Stimulated activated CD8-positive, alpha-beta memory T cell treated with anti-CD3 and anti-CD28 coated beads, Interleukin-2, amount 100 ng/mL, for 48 hours (primary cell): Measurements from ENCODE around the gene TNS3.
"Not testable (repeated sequence)": the region's sequence is repeated elsewhere in the genome, so short reads cannot be mapped to it uniquely, and the experiment has no call there.

Experiments used
- DNase-seq, 2 donors: peaks; one replicate each; pipeline ENCODE4 v3.0.0-alpha.2; 2020; ENCODE audit warnings: low read depth in 2 of 2

The TNS3 gene

GRCh38 chr7:47453093-47454061, 128.5 kb downstream of the TNS3 start:
- DNase-seq: no peak

- no peak for DNase-seq
Measured at GRCh38 chr7:47452715-47453092, 129.2 kb downstream of the TNS3 start.

GRCh38 chr7:47452295-47452694, 129.6 kb downstream of the TNS3 start:
- no peak for DNase-seq

GRCh38 chr7:47451851-47452205, 130.1 kb downstream of the TNS3 start:
- DNase-seq: no peak

GRCh38 chr7:47449810-47450590, 131.9 kb downstream of the TNS3 start:
- no peak for DNase-seq

GRCh38 chr7:47448971-47449370, 132.9 kb downstream of the TNS3 start:
- no peak for DNase-seq

- DNase-seq: no peak
Measured at GRCh38 chr7:47447621-47448349, 134.1 kb downstream of the TNS3 start.

GRCh38 chr7:47446871-47447466, 134.9 kb downstream of the TNS3 start:
- no peak for DNase-seq

GRCh38 chr7:47444376-47445098, 137.4 kb downstream of the TNS3 start:
- DNase-seq: no peak

GRCh38 chr7:47443049-47443448, 138.9 kb downstream of the TNS3 start:
- DNase-seq: no peak

GRCh38 chr7:47442605-47442865, 139.4 kb downstream of the TNS3 start:
- DNase-seq: no peak

GRCh38 chr7:47441796-47442604, 139.9 kb downstream of the TNS3 start:
- DNase-seq: no peak

GRCh38 chr7:47441048-47441447, 140.9 kb downstream of the TNS3 start:
- DNase-seq: not testable (repeated sequence)

- no peak for DNase-seq
Measured at GRCh38 chr7:47440320-47440719, 141.6 kb downstream of the TNS3 start.

- DNase-seq: no peak
Measured at GRCh38 chr7:47439181-47439667, 142.7 kb downstream of the TNS3 start.

GRCh38 chr7:47438411-47439029, 143.4 kb downstream of the TNS3 start:
- no peak for DNase-seq

- no peak for DNase-seq
Measured at GRCh38 chr7:47435889-47436312, 146.0 kb downstream of the TNS3 start.

GRCh38 chr7:47433564-47433895, 148.4 kb downstream of the TNS3 start:
- DNase-seq: no peak

- no peak for DNase-seq
Measured at GRCh38 chr7:47432671-47433563, 149.0 kb downstream of the TNS3 start.
